Stimulated activated CD8-positive, alpha-beta memory T cell treated with anti-CD3 and anti-CD28 coated beads, Interleukin-2, amount 100 ng/mL, for 1 hour (primary cell): Measurements from ENCODE around the gene KIAA1755.

ENCODE experiments used
- DNase-seq, 2 donors: peaks; one replicate each; pipeline ENCODE4 v3.0.0-alpha.2; 2020; ENCODE audit warnings: low read depth in 2 of 2

KIAA1755 gene

DNA sequence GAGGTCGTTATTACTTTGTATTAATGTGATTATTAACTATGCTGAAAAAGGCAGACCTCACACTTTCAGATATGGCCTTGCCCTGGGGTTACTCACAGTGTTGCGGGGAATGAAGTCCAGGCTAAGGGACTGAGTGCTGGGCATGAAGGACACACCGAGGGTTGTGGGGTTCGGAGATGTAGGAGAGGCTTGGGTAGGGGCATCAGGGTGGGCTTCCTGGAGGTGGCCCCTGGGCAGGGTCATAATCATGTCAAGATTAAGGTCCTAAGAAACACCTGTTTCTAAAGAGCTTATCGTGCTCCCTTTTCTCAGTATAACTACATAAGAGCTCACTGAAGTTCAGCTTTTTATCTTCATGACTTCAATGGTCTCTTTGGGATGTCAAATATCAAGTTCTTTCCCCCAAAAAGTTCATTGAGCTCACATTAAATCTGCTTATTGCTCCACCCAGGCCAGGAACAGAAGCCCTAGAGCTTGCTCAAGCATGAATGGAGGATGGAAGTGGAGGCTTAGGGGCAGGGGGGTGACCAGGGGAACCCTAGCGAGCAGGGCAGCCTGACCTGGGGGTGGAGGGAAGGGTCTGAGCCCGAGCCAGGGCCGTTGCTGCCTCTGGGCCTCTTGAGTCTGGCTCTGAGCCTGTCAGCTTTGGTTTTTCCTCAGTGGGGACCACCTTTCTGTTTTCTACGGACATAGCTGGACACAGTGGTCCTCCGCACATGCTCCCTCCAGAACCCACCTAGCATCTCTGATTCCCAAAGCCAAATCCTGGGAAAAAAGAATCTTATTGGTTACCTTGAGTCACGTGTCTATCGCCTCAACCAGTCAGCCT is 58.2 kb downstream of the KIAA1755 start:
- DNase-seq: no peak

DNA sequence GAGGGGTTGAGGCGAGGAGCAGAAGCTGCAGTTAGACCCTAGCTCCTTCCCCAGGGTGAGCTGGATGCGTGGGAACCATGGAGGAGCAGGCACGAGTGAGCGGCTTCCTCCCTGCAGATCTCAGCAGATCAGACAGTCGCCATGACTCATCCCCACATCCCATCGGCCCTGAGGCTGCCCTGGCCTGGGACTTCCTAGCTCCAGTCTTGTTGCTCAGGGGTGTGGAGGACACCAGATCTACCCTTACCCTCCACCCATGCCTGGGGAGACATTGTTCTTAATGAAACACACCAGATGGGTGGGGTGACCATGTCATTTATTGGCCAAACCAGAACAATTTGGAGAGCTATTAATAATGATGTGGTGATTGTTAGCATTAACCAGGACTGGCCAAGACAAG is 59.2 kb downstream of the KIAA1755 start:
- DNase-seq: no peak

DNA sequence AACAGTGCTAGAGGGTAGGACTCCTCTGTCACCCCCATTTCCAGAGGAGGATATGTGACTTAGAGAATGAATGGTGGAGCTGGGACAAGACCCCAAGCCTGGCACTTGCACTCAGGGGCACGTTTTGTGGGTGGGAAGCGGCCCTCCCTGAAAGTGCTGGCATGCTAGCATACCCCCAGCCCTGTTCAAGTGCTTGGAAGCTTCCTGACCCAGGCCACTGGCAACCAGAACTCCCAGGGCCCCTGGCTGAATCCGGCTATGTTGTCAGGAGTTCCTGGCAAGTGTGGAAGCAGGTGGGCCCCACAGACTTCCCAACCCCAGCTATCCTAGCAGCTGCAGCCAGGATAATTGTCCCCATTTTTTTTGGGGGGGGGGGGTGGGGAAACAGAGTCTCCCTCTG is 59.9 kb downstream of the KIAA1755 start:
- DNase-seq: no peak

DNA sequence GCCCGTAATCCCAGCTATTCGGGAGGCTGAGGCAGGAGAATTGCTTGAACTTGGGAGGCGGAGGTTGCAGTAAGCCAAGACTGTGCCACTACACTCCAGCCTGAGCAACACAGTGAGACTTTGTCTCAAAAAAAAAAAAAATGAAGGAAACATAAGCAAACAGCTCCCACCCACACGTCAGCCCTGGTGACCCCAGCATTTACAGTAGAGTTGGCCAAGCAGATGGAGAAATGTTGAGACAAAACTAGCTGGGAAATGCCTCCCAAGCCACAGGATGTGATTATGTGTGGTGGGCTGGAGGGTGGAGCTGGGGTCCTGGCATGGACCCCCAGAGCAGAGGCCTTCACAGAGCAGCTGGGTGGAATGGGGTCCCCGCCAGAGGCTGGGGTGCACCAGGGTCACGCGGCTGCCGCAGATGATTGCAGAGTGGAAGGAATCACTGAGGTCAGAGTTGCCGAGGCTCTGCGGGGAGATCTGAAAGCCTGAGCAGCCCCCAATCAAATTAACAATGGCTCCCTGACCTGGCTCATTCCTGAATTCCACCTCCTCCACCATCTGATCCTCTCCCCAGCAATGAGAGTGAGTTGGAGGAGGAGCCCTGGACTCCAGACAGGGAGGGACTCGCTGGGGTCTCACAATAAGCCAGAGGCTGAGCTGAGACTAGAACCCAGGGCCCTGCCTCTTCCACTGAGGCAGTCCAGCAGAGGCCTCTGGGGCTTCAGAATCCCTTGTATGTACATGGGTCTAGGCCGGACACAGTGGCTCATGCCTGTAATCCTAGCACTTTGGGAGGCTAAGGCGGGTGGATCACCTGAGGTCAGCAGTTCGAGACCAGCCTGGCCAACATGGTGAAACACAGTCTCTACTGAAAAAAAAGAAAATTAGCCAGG is 60.8 kb downstream of the KIAA1755 start:
- DNase-seq: no peak

DNA sequence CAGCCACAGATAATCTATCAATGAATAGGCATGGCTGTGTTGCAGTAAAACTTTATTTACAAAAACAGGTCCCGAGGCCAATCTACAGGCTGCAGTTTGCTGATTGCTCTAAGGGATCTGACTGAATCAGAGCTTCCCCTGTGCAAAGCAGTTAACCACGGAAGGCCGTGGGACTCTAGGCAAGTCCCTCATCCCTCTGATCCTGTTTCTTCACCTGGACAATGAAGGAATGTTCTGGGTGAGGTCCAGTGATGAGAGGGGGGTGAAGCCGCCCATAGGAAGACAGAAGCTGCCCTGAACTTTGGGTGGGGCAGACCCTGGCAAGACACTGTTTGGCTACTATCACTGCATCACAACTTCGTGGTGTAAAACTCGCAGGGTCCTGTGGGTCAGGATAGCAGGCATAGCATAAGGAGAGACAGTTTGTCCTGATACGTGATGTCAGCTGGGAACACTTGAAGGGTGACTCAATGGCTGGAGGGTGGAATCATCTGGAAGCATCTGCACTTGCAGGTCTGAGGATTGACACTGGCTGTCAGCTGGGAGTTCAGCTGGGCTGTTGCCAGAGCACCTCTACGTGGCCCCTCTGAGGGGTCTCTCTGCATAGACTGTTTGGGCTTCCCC is 62.2 kb downstream of the KIAA1755 start:
- DNase-seq: no peak

DNA sequence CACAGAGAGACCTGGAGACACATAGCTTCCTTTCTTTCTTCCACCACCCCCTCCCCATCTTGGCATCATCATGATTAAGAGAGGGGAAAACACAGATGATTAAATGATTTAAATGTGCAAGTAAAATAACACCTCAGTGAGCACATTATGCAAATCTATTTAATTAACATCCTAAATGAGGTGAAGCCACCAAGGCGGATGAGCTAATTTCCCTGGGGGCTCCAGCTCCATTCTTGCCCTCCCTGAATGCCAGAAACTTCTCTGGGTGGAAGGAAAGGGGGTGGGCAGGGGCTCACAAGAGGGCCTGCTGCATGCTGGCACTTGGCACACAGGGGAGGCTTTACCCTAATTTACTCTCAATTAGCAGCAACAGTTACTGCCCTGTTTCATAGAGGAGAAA is 62.9 kb downstream of the KIAA1755 start:
- no peak for DNase-seq

DNA sequence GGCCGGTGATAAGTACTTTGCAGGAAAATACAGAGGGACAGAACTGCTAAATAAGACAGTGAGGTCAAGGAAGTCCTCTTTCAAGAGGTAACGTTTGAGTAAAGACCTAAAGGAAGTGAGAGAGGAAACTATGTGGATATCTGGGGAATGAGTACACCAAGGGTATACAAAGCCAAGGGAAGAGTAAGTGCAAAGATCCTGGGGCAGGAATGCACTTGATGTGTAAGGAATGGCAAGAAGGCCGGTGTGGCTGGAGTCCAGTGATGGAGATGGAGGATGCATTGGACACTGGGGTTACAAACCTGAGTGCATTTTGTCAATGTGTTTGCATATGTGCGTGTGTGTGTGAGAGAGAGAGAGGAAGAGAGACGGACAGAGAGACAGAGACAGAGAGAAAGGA is 63.3 kb downstream of the KIAA1755 start:
- no peak for DNase-seq

DNA sequence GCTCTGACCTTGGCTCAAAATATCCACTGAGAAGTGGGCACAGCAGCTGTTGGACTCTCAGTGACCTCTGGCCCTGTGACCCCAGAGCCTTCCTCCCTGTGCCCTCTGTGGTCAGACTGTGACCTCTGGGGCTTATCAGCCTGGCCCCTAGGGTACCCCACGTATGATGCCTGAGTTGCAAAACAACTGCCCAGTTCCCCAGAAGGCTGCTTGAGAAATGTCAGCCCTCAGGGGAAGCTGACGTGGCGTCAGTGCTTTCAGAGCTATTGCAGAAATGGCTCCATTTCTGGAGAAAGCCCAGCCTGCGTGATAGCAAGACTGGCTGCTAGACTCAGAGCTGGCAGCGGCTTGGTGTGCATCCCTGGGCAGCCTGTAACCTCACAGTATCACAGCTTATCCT is 63.9 kb downstream of the KIAA1755 start:
- no peak for DNase-seq

DNA sequence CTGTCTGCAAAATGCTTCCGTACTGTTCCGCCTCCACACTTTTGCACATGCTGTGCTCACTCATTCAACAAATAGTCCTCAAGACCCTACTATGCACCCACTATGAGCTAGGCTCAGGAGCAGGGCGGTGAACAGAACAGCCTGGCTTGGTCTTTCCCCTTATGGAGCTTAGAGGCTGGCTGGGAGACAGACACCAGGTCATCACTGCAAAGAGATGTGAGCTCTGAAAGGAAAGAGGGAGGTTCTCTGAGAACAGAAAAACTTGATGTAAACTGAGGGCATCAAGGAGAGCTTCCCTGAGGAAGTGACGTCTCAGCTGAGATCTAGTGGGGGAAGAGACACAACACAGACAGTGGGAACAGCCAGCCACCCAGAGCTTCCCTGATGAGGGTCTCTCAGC is 64.5 kb downstream of the KIAA1755 start:
- no peak for DNase-seq

DNA sequence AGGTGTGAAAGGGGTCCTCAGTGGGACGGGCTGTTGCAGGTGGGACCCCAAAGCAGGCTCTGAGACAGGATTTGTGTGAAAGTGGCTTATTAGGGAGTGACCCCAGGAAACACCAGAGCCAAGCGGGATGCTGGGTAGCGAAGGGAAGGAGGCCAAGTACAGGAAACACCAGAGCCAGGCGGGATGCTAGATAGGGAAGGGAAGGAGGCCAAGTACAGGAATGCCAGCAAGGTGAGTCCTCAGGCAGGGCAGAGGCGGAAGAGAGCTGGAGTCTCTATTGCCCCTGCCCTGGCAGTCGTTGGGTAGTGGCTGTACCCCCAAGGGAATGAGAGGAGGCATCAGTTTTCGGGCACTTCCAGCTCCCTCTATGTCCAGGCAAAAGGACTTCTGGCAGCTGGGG is 65.0 kb downstream of the KIAA1755 start:
- no peak for DNase-seq

DNA sequence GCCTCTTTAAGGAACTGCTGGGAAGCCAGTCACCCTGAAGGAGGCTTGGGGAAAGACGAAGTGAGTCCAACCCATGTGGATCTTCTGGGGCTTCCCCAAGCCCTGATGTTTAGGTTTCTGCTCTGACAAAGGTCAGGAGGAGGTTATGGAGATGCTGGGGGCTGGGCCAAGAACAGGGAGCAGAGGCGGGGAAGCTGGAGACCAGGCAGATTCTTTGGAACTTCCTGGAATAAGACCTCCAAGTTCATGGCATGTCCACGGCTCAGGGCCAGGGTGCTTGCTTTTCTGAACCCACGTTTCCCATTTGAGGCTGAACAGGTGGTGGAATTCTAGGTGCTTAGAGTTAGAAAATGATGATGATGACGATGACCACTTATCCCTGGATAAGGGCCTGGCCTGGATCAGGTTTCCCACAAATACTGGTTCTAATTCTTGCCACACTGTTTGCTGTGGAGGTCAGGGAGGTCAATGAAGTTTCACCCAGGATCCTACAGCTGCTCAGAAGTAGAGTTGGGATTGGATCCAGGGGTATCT is 65.5 kb downstream of the KIAA1755 start:
- DNase-seq: no peak

DNA sequence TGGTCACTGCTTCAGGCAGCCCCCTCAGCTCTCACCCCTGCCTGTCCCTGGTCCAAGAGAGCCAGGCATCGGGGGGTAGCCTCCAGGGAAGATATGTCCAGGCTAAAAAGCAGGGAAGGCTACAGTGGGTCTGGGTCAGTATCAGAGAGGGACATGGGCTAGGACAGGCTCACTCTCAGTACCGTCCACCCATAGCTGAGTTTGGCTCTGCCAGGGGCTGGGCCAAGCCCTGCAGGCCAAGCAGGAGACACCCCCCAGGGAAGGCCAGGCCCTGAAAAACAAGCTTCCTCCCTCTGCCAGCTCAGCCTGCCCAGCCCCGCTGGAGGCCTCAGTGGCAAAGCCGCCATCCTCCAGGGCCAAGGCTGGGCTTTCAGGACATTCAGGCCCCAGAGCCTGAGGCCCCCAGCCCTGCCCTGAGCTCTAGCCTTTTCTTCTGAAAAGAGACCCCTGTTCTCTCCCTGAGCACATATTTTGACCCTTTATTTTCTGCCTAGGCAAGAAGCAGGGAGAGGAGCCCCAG is 66.9 kb downstream of the KIAA1755 start:
- no peak for DNase-seq

DNA sequence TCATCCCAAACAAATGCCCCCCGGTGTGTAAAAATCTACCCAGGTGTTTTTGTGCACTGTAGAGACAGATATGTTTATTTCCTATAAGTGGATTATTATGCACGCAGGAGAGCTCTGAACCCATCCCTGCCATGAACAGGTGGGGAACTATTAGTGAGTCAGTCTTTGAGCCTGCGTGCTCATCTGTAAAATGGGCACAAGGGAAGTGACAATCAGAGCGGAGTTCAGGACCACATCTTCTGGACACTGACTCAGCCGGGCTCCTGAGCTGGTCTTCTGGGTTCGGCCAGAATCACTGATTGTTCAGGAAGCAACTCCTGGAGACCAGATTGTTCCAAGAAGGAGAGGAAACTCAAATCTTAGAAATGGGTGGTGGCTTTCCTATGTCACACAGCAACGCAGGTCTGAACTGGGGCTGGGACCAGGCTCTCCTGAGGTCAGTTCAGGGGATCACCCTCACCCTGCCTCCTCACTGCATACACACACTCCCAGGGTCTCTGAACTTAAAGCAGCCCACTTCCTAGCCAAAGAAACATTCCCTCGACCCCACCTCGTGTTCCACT is 68.1 kb downstream of the KIAA1755 start:
- no peak for DNase-seq

DNA sequence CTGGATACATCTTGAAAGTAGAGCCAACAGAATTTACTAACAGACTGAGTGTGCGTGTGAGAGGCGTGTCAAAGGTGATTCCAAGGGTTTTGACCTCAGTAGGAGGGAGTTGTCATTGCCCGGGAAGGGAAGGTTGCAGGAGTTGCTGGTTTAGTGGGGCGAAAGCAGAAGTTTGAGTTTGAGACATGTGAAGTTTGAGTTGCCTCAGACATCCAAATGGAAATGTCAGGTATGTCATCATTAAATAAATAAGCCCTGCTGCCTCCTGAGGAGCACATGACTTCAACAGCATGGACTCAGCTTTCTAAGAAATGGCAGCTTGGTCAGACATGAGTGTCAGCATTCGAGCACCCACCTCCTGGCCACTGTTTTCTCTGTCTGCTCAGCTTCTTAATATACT is 68.9 kb downstream of the KIAA1755 start:
- no peak for DNase-seq

DNA sequence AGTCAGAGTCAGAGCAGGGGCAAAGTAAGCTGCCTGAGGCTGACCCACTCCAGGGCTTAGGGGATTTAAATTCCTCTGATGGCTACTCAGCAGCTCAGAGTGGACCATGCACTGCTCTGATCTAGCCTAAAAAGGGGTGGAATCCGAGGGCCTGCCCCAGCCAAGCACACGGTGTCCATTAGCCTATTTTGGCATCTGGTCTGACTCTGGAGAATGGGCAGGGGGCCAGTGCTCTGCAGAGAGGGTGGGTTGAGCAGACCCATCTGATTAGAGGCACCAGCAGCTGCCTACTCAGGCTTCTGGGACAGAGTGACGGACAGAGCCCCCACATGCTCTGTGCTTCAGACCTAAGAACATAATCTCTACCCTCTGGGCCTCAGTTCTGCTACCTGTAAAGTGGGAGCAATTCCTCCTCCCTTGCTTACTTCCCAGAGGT is 69.6 kb downstream of the KIAA1755 start:
- DNase-seq: no peak

DNA sequence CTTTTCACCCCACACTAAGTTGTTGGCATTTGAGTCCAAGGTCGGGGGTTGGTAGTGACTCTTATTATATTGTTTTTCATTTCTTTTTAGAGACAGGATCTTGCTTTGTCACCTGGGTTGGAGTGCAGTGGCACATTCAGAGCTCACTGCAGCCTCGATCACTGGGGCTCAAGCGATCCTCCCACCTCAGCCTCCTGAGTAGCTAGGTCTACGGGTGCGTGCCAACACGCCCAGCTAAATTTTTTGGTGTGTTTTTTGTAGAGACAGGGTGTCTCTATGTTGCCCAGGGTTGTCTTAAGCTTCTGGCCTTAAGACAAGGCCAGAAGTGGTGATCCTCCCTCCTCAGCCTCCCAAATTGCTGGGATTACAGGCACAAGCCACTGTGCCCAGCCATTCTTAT is 70.4 kb downstream of the KIAA1755 start:
- DNase-seq: no peak

DNA sequence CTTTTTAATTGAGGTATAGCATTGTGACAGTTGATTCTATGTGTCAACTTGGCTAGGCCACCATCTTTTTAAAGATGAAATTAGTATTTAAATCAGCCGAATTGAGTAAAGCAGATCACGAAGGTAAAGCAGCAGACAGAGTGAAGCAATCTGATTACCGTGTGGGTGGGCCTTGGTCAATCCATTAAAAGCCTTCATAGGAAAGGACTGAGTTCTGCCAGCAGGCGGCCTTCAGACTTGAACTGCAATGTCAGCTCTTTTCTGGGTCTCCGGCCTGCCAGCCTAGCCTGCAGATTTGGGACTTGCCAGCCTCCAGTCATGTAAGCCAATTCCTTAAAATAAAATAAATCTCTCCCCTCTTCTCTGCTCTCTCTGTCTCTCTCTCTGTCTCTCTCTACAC is 73.0 kb downstream of the KIAA1755 start:
- DNase-seq: no peak

DNA sequence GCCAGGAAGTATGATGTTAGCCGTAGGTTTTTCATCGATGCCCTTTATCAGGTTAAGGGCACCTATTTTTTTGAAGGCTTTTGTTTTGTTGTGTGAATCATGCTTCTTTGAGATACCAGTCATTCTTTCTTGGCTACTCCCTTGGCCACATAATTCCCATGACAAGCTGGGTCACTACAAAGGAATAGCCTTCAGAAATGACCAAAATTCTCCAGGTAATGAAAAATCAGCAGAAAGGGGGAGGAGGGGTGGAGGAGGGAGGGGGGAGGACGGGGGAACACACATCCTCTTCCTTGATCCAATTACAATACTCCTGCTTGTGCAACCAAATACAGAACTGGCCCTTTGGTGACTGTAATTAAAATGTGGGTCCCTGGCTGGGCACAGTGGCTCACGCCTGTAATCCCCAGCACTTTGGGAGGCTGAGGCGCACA is 73.7 kb downstream of the KIAA1755 start:
- DNase-seq: no peak

DNA sequence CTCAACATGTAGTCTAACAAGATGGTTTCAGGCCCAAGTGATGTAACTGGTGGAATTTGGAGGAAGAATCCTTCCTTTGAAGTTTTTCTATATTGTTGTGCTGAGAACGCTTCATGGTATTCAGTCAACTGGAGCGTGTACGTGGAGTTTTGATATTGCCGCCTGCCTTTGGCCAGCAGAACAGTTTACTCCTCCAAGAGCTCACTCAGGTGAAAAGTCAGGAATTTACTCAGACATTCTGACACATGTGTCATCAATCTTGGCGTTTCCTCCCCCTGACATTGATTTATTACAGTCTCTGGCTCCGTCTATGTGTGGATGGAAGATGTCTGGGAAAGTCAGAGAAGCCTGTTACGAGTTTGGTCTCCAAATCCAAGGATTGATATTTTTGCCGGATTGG is 76.4 kb downstream of the KIAA1755 start:
- DNase-seq: no peak

DNA sequence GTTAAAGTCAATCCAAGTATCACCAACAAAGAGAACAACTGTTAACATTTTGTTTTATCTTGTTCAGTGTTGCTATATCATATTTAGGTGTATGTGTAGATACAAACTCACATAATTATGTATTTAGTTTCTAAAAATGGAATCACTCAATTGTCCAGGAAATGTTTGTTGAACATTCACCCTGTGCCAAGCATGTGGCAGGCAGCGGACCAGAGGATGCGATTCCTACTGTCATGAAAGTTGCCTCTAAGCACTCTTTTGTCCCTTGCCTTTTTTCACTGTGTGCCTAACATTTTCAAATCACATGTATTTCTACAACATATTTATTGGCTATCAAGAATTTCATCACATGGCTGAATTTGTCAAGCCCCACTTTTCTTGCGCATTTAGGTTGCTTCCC is 78.6 kb downstream of the KIAA1755 start:
- no peak for DNase-seq

DNA sequence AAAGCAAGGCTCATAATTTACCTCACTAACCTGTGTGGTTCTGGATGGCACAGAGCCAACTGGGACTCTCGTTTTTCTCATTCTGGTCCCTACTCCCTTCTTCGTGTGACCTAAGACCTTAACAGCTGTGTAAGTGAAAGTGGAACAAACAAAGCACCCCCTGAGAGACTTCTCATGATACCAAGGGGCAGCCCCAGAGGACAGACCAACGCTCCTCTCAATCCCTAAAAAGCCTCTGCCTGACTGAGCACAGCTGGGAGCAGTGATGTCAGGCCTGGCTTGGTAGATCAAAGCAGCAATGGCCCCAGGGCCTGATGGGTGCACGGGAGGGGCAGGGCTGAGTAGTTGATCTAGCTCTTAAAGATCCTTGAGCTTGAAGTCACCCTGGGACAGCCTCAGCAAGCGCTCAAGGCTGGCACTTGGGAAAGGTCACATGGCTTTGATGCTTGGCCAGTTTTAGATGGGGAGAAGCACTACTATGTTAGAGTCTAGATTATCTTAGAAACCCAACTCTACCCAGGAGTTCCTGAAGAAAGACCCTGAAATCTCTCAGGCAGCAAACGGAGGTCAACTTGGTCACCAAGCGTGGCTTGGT is 79.2 kb downstream of the KIAA1755 start:
- no peak for DNase-seq
